ENCODE measurements around the gene C1orf122. TPM values are rescaled to one million over a fixed set of nuclear protein-coding genes. Genes with fewer than 3 reads are reported as not detected.
A peak's percentile ranks its signal among the peaks of the same experiment; 100 is the strongest.

Gene C1orf122
- total and polyA plus RNA-seq, 2 of the 4 experiments (the other 2 are of a cell fraction): 2.0 to 13.6 TPM

- no peak overlapping the region for H3K4me3 ChIP-seq (ENCODE audit: insufficient read depth, low read depth, low read length)
- no peak overlapping the region for H2AFZ ChIP-seq (replicated peaks; ENCODE audit: low read length, poor library complexity)
- 87% methylated on average over 7 of the region's 7 CpGs; no CpG with 5 or more reads in 1 of the 2 experiments for WGBS, 2 experiments (ENCODE audit: extremely low coverage in 2 of 2, insufficient read length in 1 of 2)
- in situ Hi-C loops (cut with MboI; ENCODE audit: low sequenced_read_pairs): no loop called here
- H3K36me3 ChIP-seq (ENCODE audit: control insufficient read depth, insufficient read depth, low read length): peaks cover 20% of the 10 kb centered on the region
- no peak for ATAC-seq (ENCODE audit: low read depth)
- no peak overlapping the region for H3K9ac ChIP-seq (ENCODE audit: low read depth, low read length)
- H2BK20ac ChIP-seq (ENCODE audit: low read depth, low read length): no peak overlapping the region
- H3K9me3 ChIP-seq (ENCODE audit: control insufficient read depth, insufficient read depth, low read length): no peaks in the 10 kb centered on the region
- no peak overlapping the region for H3K4me2 ChIP-seq (ENCODE audit: low read depth, low read length)
- BruUV-seq (replicated peaks): no TSS peak
- no peak overlapping the region for H2BK5ac ChIP-seq (ENCODE audit: low read depth, low read length, poor library complexity, severe bottlenecking)
- peaks cover 1% of the 10 kb centered on the region; the same call in 1 of the 2 replicates for H3K4me1 ChIP-seq (ENCODE audit: control insufficient read depth, insufficient read depth, low read length)
- DNase-seq: no peak
- H4K8ac ChIP-seq (ENCODE audit: low read depth in 2 of 2, low read length in 2 of 2): no peak overlapping the region
- no peak overlapping the region for H3K4ac ChIP-seq (ENCODE audit: low read depth, low read length)
- no peak overlapping the region for H3K23ac ChIP-seq (ENCODE audit: low read depth, low read length)
- H3K18ac ChIP-seq (ENCODE audit: low read depth, low read length): no peak overlapping the region
- peaks cover 26 to 36% of the 10 kb centered on the region in 2 experiments for H3K79me1 ChIP-seq (ENCODE audit: low read depth in 1 of 2, low read length in 2 of 2)
- no peak overlapping the region for H3K14ac ChIP-seq (replicated peaks; ENCODE audit: low read depth, low read length)
- no peak overlapping the region for H2AK5ac ChIP-seq (ENCODE audit: low read depth, low read length)
- H4K5ac ChIP-seq (ENCODE audit: low read depth, low read length): no peak overlapping the region; the same call in 1 of the 2 replicates
- peak overlapping the region; percentile 37; the same call in 1 of the 2 replicates for H3K27ac ChIP-seq (ENCODE audit: insufficient read depth, low read length)
- POLR2A ChIA-PET (ENCODE audit: unreplicated experiment): no interaction called here
- no peak for TF ChIP-seq RCOR1 (IDR thresholded peaks at IDR 0.05; ENCODE audit: insufficient replicate concordance, low read length)
- no peak for TF ChIP-seq CHD1 (IDR thresholded peaks at IDR 0.05; ENCODE audit: low read depth, low read length)
- TF ChIP-seq MXI1 (IDR thresholded peaks at IDR 0.05; ENCODE audit: borderline replicate concordance, low read depth, low read length): no peak
- TF ChIP-seq CTCF (conservative IDR thresholded peaks at IDR 0.05; ENCODE audit: low read depth, low read length): no peak
- no peak for TF ChIP-seq USF2 (IDR thresholded peaks at IDR 0.05; ENCODE audit: low read depth, low read length)
- TF ChIP-seq ELK1 (IDR thresholded peaks at IDR 0.05; ENCODE audit: borderline replicate concordance, low read depth, low read length): no peak
- TF ChIP-seq SMC3 (IDR thresholded peaks at IDR 0.05; ENCODE audit: low read depth, low read length): no peak
- TF ChIP-seq NFE2L2 (IDR thresholded peaks at IDR 0.05; ENCODE audit: low read depth, low read length): no peak
- no peak for TF ChIP-seq RAD21 (IDR thresholded peaks at IDR 0.05; ENCODE audit: low read length)
- no peak for TF ChIP-seq FOS (IDR thresholded peaks at IDR 0.05; ENCODE audit: low read depth, low read length)
- TF ChIP-seq BHLHE40 (IDR thresholded peaks at IDR 0.05; ENCODE audit: low read depth, low read length): no peak
- no peak for TF ChIP-seq MAFK (IDR thresholded peaks at IDR 0.05; ENCODE audit: low read depth, low read length)
- TF ChIP-seq MAZ (IDR thresholded peaks at IDR 0.05; ENCODE audit: borderline replicate concordance, low read depth, low read length): no peak
- H4K91ac ChIP-seq (ENCODE audit: insufficient read depth, low read depth, low read length): no peak overlapping the region
- CTCF ChIA-PET: no interaction called here
- H2BK120ac ChIP-seq (ENCODE audit: low read depth, low read length): no peak overlapping the region
- no peak overlapping the region for H2BK15ac ChIP-seq (ENCODE audit: low read depth, low read length)
- H3K56ac ChIP-seq (ENCODE audit: extremely low read depth, insufficient read depth, low read length): no peak overlapping the region
- H4K20me1 ChIP-seq (ENCODE audit: insufficient read depth, low read length): peaks cover 3% of the 10 kb centered on the region; the same call in 1 of the 2 replicates
- intact Hi-C loops (cut with micrococcal nuclease): no loop called here
- dilution Hi-C loops (cut with HindIII; ENCODE audit: low sequenced_read_pairs, unreplicated experiment): no loop called here
- H3K9me1 ChIP-seq (ENCODE audit: insufficient read depth, low read length): peaks cover 9% of the 10 kb centered on the region; the same call in 1 of the 2 replicates
- no peaks in the 10 kb centered on the region for H3K27me3 ChIP-seq (ENCODE audit: control insufficient read depth, insufficient read depth, low read length)
- H2AK9ac ChIP-seq (replicated peaks; ENCODE audit: low read depth, low read length, poor library complexity): no peak overlapping the region
Observed at GRCh38 chr1:37814252-37814651, 6.7 kb downstream of the C1orf122 start.
